CD14-positive monocyte (primary cell): Measurements from ENCODE around the gene DEFB129. TPM values are rescaled to one million over a fixed set of nuclear protein-coding genes. Genes with fewer than 3 reads are reported as not detected.
A peak's percentile ranks its signal among the peaks of the same experiment; 100 is the strongest.

Experiments
- DNase-seq, 3 donors: peaks; one replicate each; pipeline ENCODE4 v3.0.0-alpha.2; 2011 to 2022
- H2AFZ ChIP-seq: 2 replicates; pipeline ENCODE4 v1.6.0; 2012; ENCODE audit warnings: mild to moderate bottlenecking, low read depth, low read length, inconsistent platforms; ENCODE audit not compliant: insufficient read depth, poor library complexity, severe bottlenecking
- H3K27ac ChIP-seq, 2 donors: 1 replicate in 1 of 2; 2 replicates in 1 of 2; pipeline ENCODE4 v1.5.1; 2012 to 2013; ENCODE audit warnings: low read length in 2 of 2, control low read depth in 1 of 2, inconsistent platforms in 1 of 2, low read depth in 1 of 2, mild to moderate bottlenecking in 1 of 2
- H3K27me3 ChIP-seq, 2 donors: one replicate each; pipeline versions ENCODE4 v1.6.0 to v1.6.1; 2011 to 2013; ENCODE audit warnings: low read length in 2 of 2; ENCODE audit not compliant: control insufficient read depth in 2 of 2, insufficient read depth in 2 of 2
- H3K36me3 ChIP-seq, 2 donors: replicated peaks in 1 of 2; 1 replicate in 1 of 2; 2 replicates in 1 of 2; pipeline versions ENCODE4 v1.5.1 to v1.6.1; 2012 to 2013; ENCODE audit warnings: low read length in 2 of 2, control low read depth in 1 of 2, inconsistent platforms in 1 of 2, mild to moderate bottlenecking in 1 of 2; ENCODE audit not compliant: insufficient read depth in 2 of 2, control insufficient read depth in 1 of 2
- H3K4me1 ChIP-seq, 2 donors: 1 replicate in 1 of 2; 2 replicates in 1 of 2; pipeline versions ENCODE4 v1.5.1 to v1.6.1; 2012 to 2013; ENCODE audit warnings: low read length in 2 of 2, control low read depth in 1 of 2, inconsistent platforms in 1 of 2, mild to moderate bottlenecking in 1 of 2, moderate library complexity in 1 of 2; ENCODE audit not compliant: insufficient read depth in 2 of 2, control insufficient read depth in 1 of 2
- H3K4me2 ChIP-seq: replicated peaks from 2 replicates; pipeline ENCODE3; 2012; ENCODE audit warnings: low read length, moderate library complexity, mild to moderate bottlenecking; ENCODE audit not compliant: poor library complexity, severe bottlenecking; ENCODE audit errors: extremely low read depth
- H3K4me3 ChIP-seq, 3 experiments: fragments of 200-600 bp in 1 of 3; sonication (generic) in 1 of 3; replicated peaks in 1 of 3; 1 replicate in 2 of 3; 2 replicates in 1 of 3; pipeline ENCODE4 v1.5.1; 2011 to 2013; ENCODE audit warnings: low read length in 3 of 3, mild to moderate bottlenecking in 3 of 3, control low read depth in 2 of 3, low read depth in 2 of 3, inconsistent platforms in 1 of 3, moderate library complexity in 1 of 3
- H3K79me2 ChIP-seq: 2 replicates; pipeline ENCODE4 v1.6.0; 2012; ENCODE audit warnings: mild to moderate bottlenecking, control low read depth, inconsistent platforms, low read length, moderate library complexity; ENCODE audit not compliant: insufficient read depth
- H3K9ac ChIP-seq: 2 replicates; pipeline ENCODE4 v1.6.0; 2017; ENCODE audit warnings: low read length, mild to moderate bottlenecking; ENCODE audit not compliant: insufficient read depth, poor library complexity, severe bottlenecking
- H3K9me3 ChIP-seq, 2 donors: replicated peaks in 1 of 2; 1 replicate in 1 of 2; 2 replicates in 1 of 2; pipeline versions ENCODE4 v1.5.1 to v1.6.1; 2012 to 2013; ENCODE audit warnings: low read length in 2 of 2, control low read depth in 1 of 2; ENCODE audit not compliant: control insufficient read depth in 1 of 2, insufficient read depth in 1 of 2
- H4K20me1 ChIP-seq: 2 replicates; pipeline ENCODE4 v1.6.0; 2012; ENCODE audit warnings: mild to moderate bottlenecking, low read length, control low read depth, moderate library complexity; ENCODE audit not compliant: insufficient read depth
- H3K27ac Mint-ChIP-seq, 7 donors: one replicate each; pipeline ENCODE4 v1.8.0; 2020; ENCODE audit warnings: mild to moderate bottlenecking in 7 of 7, mixed read lengths in 7 of 7, moderate library complexity in 6 of 7, inconsistent platforms in 2 of 7
- H3K27me3 Mint-ChIP-seq, 3 donors: one replicate each; pipeline ENCODE4 v1.8.0; 2021 to 2022; ENCODE audit warnings: low read depth in 3 of 3, mild to moderate bottlenecking in 3 of 3, mixed read lengths in 3 of 3, moderate library complexity in 3 of 3, inconsistent platforms in 1 of 3
- H3K36me3 Mint-ChIP-seq, 2 donors: one replicate each; pipeline ENCODE4 v1.8.0; 2020; ENCODE audit warnings: mixed read lengths in 2 of 2, inconsistent platforms in 1 of 2, mild to moderate bottlenecking in 1 of 2
- H3K4me1 Mint-ChIP-seq: one replicate; pipeline ENCODE4 v1.8.0; 2020; ENCODE audit warnings: mild to moderate bottlenecking, mixed read lengths
- H3K4me3 Mint-ChIP-seq, 2 donors: one replicate each; pipeline ENCODE4 v1.8.0; 2020; ENCODE audit warnings: mild to moderate bottlenecking in 2 of 2, mixed read lengths in 2 of 2, moderate library complexity in 1 of 2
- H3K9me3 Mint-ChIP-seq, 7 donors: one replicate each; pipeline ENCODE4 v1.8.0; 2020 to 2022; ENCODE audit warnings: mixed read lengths in 7 of 7, mild to moderate bottlenecking in 6 of 7, moderate library complexity in 6 of 7, inconsistent platforms in 2 of 7
- CTCF ChIP-seq: fragments of 200-600 bp; IDR thresholded peaks from one replicate; pipeline ENCODE4 v1.8.0; 2022; ENCODE audit warnings: antibody characterized with exemption, mild to moderate bottlenecking
- WGBS: methylation state at CpG from one replicate; pipeline ENCODE4 v1.1.5; 2013; ENCODE audit warnings: missing lambda C conversion rate; ENCODE audit not compliant: insufficient coverage; 5-methylcytosine and 5-hydroxymethylcytosine counted together
- intact Hi-C, 2 donors: fragments of 100-400 bp; cut with micrococcal nuclease; formaldehyde crosslinking; loops; one replicate each; pipeline versions ENCODE4 v1.15.0 to v1.15.1; 2023
- polyA plus RNA-seq, 3 donors: library from polyadenylated mRNA; depleted of rRNA in 1 of 3; unstranded in 2 of 3; stranded (reverse) in 1 of 3; fragments of 300-500 nt in 2 of 3; fragments of >200 nt in 1 of 3; fragmentation: Illumina TruSeq in 2 of 3; gene quantifications; 1 replicate in 2 of 3; 2 replicates in 1 of 3; pipeline ENCODE4 v1.2.3, GENCODE V29; 2012 to 2021

Gene DEFB129
- polyA plus RNA-seq, 3 donors: not detected

GRCh38 chr20:217266-217665, 9.8 kb upstream of the DEFB129 start:
- H3K27ac Mint-ChIP-seq: no peak overlapping the region
- H3K9me3 Mint-ChIP-seq: no peaks in the 10 kb centered on the region
- whole genome bisulfite sequencing: no CpG with 5 or more reads among the region's 1 CpG
- H3K27me3 ChIP-seq: peaks cover 0 to 5% of the 10 kb centered on the region in 2 donors
- no peak overlapping the region for H2AFZ ChIP-seq
- no peaks in the 10 kb centered on the region for H3K9me3 ChIP-seq
- intact Hi-C loops: no loop called here
- H3K9ac ChIP-seq: no peak overlapping the region
- peaks cover 8 to 15% (median 13%) of the 10 kb centered on the region in 3 donors for H3K27me3 Mint-ChIP-seq
- H3K4me1 ChIP-seq: no peaks in the 10 kb centered on the region
- no peaks in the 10 kb centered on the region for H3K79me2 ChIP-seq
- no peak overlapping the region for H3K27ac ChIP-seq
- no peak overlapping the region for H3K4me3 ChIP-seq
- no peaks in the 10 kb centered on the region for H3K4me1 Mint-ChIP-seq
- no peak overlapping the region for H3K4me2 ChIP-seq
- no peaks in the 10 kb centered on the region for H4K20me1 ChIP-seq
- no peaks in the 10 kb centered on the region for H3K36me3 Mint-ChIP-seq
- H3K36me3 ChIP-seq: no peaks in the 10 kb centered on the region
- DNase-seq: no peak
- H3K4me3 Mint-ChIP-seq: no peak overlapping the region
- TF ChIP-seq CTCF: no peak

- intact Hi-C loops: no loop called here
- Histone ChIP-seq H2AFZ (no peak overlapping the region), H4K20me1 (no peaks in the 10 kb centered on the region), H3K79me2 (no peaks in the 10 kb centered on the region), H3K4me3 (no peak overlapping the region), H3K4me1 (no peaks in the 10 kb centered on the region), H3K4me2 (no peak overlapping the region), H3K27me3 (peaks cover 0 to 6% of the 10 kb centered on the region in 2 donors), H3K9me3 (no peaks in the 10 kb centered on the region), H3K27ac (no peak overlapping the region), H3K9ac (no peak overlapping the region), H3K36me3 (no peaks in the 10 kb centered on the region)
- H3K4me1 Mint-ChIP-seq: no peaks in the 10 kb centered on the region
- TF ChIP-seq CTCF: no peak
- peak overlapping the region in 1 of 7 donors; percentile 54 for H3K27ac Mint-ChIP-seq
- H3K27me3 Mint-ChIP-seq: peaks cover 8 to 16% (median 15%) of the 10 kb centered on the region in 3 donors
- 20% methylated on average over 1 of the region's 1 CpG for WGBS
- H3K9me3 Mint-ChIP-seq: no peaks in the 10 kb centered on the region
- H3K4me3 Mint-ChIP-seq: no peak overlapping the region
- DNase-seq: no peak
- no peaks in the 10 kb centered on the region for H3K36me3 Mint-ChIP-seq
These were observed 7.6 kb upstream of the DEFB129 start for GRCh38 chr20:219290-220115.
